Activated naive CD8-positive, alpha-beta T cell treated with anti-CD3 and anti-CD28 coated beads for 36 hours (primary cell): Measurements from ENCODE around the gene KIRREL3. TPM values are rescaled to one million over a fixed set of nuclear protein-coding genes. Genes with fewer than 3 reads are reported as not detected.

Experiments
- DNase-seq: peaks from one replicate; pipeline ENCODE4 v3.0.0; 2021
- H3K27ac Mint-ChIP-seq: one replicate; pipeline ENCODE4 v1.8.0; 2022; ENCODE audit warnings: mild to moderate bottlenecking, moderate library complexity, mixed read lengths
- H3K27me3 Mint-ChIP-seq: one replicate; pipeline ENCODE4 v1.8.0; 2022; ENCODE audit warnings: mild to moderate bottlenecking, mixed read lengths
- H3K36me3 Mint-ChIP-seq: one replicate; pipeline ENCODE4 v1.8.0; 2021; ENCODE audit warnings: mild to moderate bottlenecking, mixed read lengths
- H3K4me1 Mint-ChIP-seq: one replicate; pipeline ENCODE4 v1.8.0; 2021; ENCODE audit warnings: mixed read lengths
- H3K4me3 Mint-ChIP-seq: one replicate; pipeline ENCODE4 v1.8.0; 2022; ENCODE audit warnings: mild to moderate bottlenecking, moderate library complexity, mixed read lengths
- H3K9me3 Mint-ChIP-seq: one replicate; pipeline ENCODE4 v1.8.0; 2022; ENCODE audit warnings: mixed read lengths
- total RNA-seq, 2 experiments: library from RNA; stranded (reverse); gene quantifications; one replicate each; pipeline ENCODE4 v1.2.3, GENCODE V29; 2021

The KIRREL3 gene
- total RNA-seq, 2 experiments from 2014 or later = not detected

- H3K9me3 Mint-ChIP-seq = no peaks in the 10 kb centered on the region
- no peaks in the 10 kb centered on the region for H3K36me3 Mint-ChIP-seq
- no peak overlapping the region for H3K27ac Mint-ChIP-seq
- H3K4me1 Mint-ChIP-seq = no peaks in the 10 kb centered on the region
- DNase-seq = no peak
- H3K4me3 Mint-ChIP-seq = no peak overlapping the region
- H3K27me3 Mint-ChIP-seq = peaks cover 19% of the 10 kb centered on the region
Observed at GRCh38 chr11:126669416-126669815, 331.2 kb downstream of the KIRREL3 start.

- no peak for DNase-seq
- H3K27me3 Mint-ChIP-seq = peaks cover 15% of the 10 kb centered on the region
- no peak overlapping the region for H3K27ac Mint-ChIP-seq
- H3K4me1 Mint-ChIP-seq = no peaks in the 10 kb centered on the region
- no peaks in the 10 kb centered on the region for H3K36me3 Mint-ChIP-seq
- no peak overlapping the region for H3K4me3 Mint-ChIP-seq
- H3K9me3 Mint-ChIP-seq = no peaks in the 10 kb centered on the region
Observed at GRCh38 chr11:126664643-126665042, 335.9 kb downstream of the KIRREL3 start.

- H3K27me3 Mint-ChIP-seq = peaks cover 12% of the 10 kb centered on the region
- no peaks in the 10 kb centered on the region for H3K4me1 Mint-ChIP-seq
- DNase-seq = no peak
- H3K27ac Mint-ChIP-seq = no peak overlapping the region
- H3K36me3 Mint-ChIP-seq = no peaks in the 10 kb centered on the region
- H3K9me3 Mint-ChIP-seq = no peaks in the 10 kb centered on the region
- H3K4me3 Mint-ChIP-seq = no peak overlapping the region
Observed at GRCh38 chr11:126663749-126664592, 336.6 kb downstream of the KIRREL3 start.

- H3K36me3 Mint-ChIP-seq = no peaks in the 10 kb centered on the region
- H3K27me3 Mint-ChIP-seq = peaks cover 4% of the 10 kb centered on the region
- no peak overlapping the region for H3K4me3 Mint-ChIP-seq
- H3K27ac Mint-ChIP-seq = no peak overlapping the region
- H3K4me1 Mint-ChIP-seq = no peaks in the 10 kb centered on the region
- H3K9me3 Mint-ChIP-seq = no peaks in the 10 kb centered on the region
- no peak for DNase-seq
Observed at GRCh38 chr11:126662035-126662790, 338.4 kb downstream of the KIRREL3 start.

- H3K4me1 Mint-ChIP-seq = no peaks in the 10 kb centered on the region
- H3K36me3 Mint-ChIP-seq = no peaks in the 10 kb centered on the region
- DNase-seq = no peak
- no peak overlapping the region for H3K4me3 Mint-ChIP-seq
- no peaks in the 10 kb centered on the region for H3K9me3 Mint-ChIP-seq
- H3K27me3 Mint-ChIP-seq = peaks cover 4% of the 10 kb centered on the region
- no peak overlapping the region for H3K27ac Mint-ChIP-seq
Observed at GRCh38 chr11:126660761-126661425, 339.7 kb downstream of the KIRREL3 start.

- Mint-ChIP-seq H3K4me3 (no peak overlapping the region), H3K27ac (no peak overlapping the region), H3K27me3 (peaks cover 4% of the 10 kb centered on the region), H3K4me1 (no peaks in the 10 kb centered on the region), H3K36me3 (no peaks in the 10 kb centered on the region), H3K9me3 (no peaks in the 10 kb centered on the region)
- DNase-seq = no peak
Observed at GRCh38 chr11:126660321-126660720, 340.2 kb downstream of the KIRREL3 start.

GRCh38 chr11:126658306-126659056 lies 342.1 kb downstream of the KIRREL3 start:
- no peak overlapping the region for H3K4me3 Mint-ChIP-seq
- no peaks in the 10 kb centered on the region for H3K4me1 Mint-ChIP-seq
- DNase-seq = no peak
- H3K27ac Mint-ChIP-seq = no peak overlapping the region
- no peaks in the 10 kb centered on the region for H3K36me3 Mint-ChIP-seq
- H3K27me3 Mint-ChIP-seq = peaks cover 4% of the 10 kb centered on the region
- no peaks in the 10 kb centered on the region for H3K9me3 Mint-ChIP-seq

GRCh38 chr11:126655807-126656128 lies 344.8 kb downstream of the KIRREL3 start:
- H3K36me3 Mint-ChIP-seq = no peaks in the 10 kb centered on the region
- no peaks in the 10 kb centered on the region for H3K9me3 Mint-ChIP-seq
- no peak overlapping the region for H3K4me3 Mint-ChIP-seq
- peaks cover 4% of the 10 kb centered on the region for H3K27me3 Mint-ChIP-seq
- no peak overlapping the region for H3K27ac Mint-ChIP-seq
- DNase-seq = no peak
- H3K4me1 Mint-ChIP-seq = no peaks in the 10 kb centered on the region

GRCh38 chr11:126654886-126655806 lies 345.4 kb downstream of the KIRREL3 start:
- Mint-ChIP-seq H3K36me3 (no peaks in the 10 kb centered on the region), H3K27ac (no peak overlapping the region), H3K4me1 (no peaks in the 10 kb centered on the region), H3K9me3 (no peaks in the 10 kb centered on the region), H3K27me3 (peaks cover 4% of the 10 kb centered on the region), H3K4me3 (no peak overlapping the region)
- no peak for DNase-seq

GRCh38 chr11:126653040-126653439 lies 347.5 kb downstream of the KIRREL3 start:
- Mint-ChIP-seq H3K36me3 (no peaks in the 10 kb centered on the region), H3K27ac (no peak overlapping the region), H3K9me3 (no peaks in the 10 kb centered on the region), H3K27me3 (peaks cover 4% of the 10 kb centered on the region), H3K4me1 (no peaks in the 10 kb centered on the region), H3K4me3 (no peak overlapping the region)
- DNase-seq = no peak

GRCh38 chr11:126647735-126648134 lies 352.8 kb downstream of the KIRREL3 start:
- H3K27ac Mint-ChIP-seq = no peak overlapping the region
- no peak overlapping the region for H3K4me3 Mint-ChIP-seq
- peaks cover 1% of the 10 kb centered on the region for H3K9me3 Mint-ChIP-seq
- no peaks in the 10 kb centered on the region for H3K27me3 Mint-ChIP-seq
- no peaks in the 10 kb centered on the region for H3K4me1 Mint-ChIP-seq
- DNase-seq = no peak
- no peaks in the 10 kb centered on the region for H3K36me3 Mint-ChIP-seq

GRCh38 chr11:126646701-126647557 lies 353.6 kb downstream of the KIRREL3 start:
- Mint-ChIP-seq H3K27me3 (no peaks in the 10 kb centered on the region), H3K27ac (no peak overlapping the region), H3K4me1 (no peaks in the 10 kb centered on the region), H3K36me3 (no peaks in the 10 kb centered on the region), H3K9me3 (peaks cover 1% of the 10 kb centered on the region), H3K4me3 (no peak overlapping the region)
- DNase-seq = no peak

GRCh38 chr11:126645186-126645585 lies 355.4 kb downstream of the KIRREL3 start:
- no peak for DNase-seq
- Mint-ChIP-seq H3K4me1 (no peaks in the 10 kb centered on the region), H3K9me3 (peaks cover 1% of the 10 kb centered on the region), H3K36me3 (no peaks in the 10 kb centered on the region), H3K27ac (no peak overlapping the region), H3K4me3 (no peak overlapping the region), H3K27me3 (no peaks in the 10 kb centered on the region)
